Measurements from ENCODE around the gene CHID1.
A peak's percentile ranks its signal among the peaks of the same experiment; 100 is the strongest.

Gene CHID1

GRCh38 chr11:844693-845644, 65.6 kb downstream of the CHID1 start:
- peak; percentile 93 for DNase-seq

- DNase-seq = peak; percentile 40
These were observed 66.6 kb downstream of the CHID1 start for GRCh38 chr11:843818-844692.

- DNase-seq = peak; percentile 8
These were observed 67.4 kb downstream of the CHID1 start for GRCh38 chr11:843086-843734.

- DNase-seq = peak; percentile 88
These were observed 68.1 kb downstream of the CHID1 start, which contains the start of the genes POLR2L and TSPAN4 for GRCh38 chr11:842370-843002. TSS of gene POLR2L (minus strand) at chr11:842529. CDS start at chr11:842508, 21 bp downstream. TSS of gene TSPAN4 (plus strand) at chr11:842852. CDS start at chr11:850305, 7,453 bp downstream.

GRCh38 chr11:841981-842369, 68.6 kb downstream of the CHID1 start:
- peak; percentile 38 for DNase-seq

GRCh38 chr11:839875-840617, 70.6 kb downstream of the CHID1 start:
- no peak for DNase-seq

- no peak for DNase-seq
These were observed 71.4 kb downstream of the CHID1 start for GRCh38 chr11:839280-839623.

- no peak for DNase-seq
These were observed 72.0 kb downstream of the CHID1 start for GRCh38 chr11:838441-839279.

- DNase-seq = no peak
These were observed 72.7 kb downstream of the CHID1 start for GRCh38 chr11:837990-838307.

- DNase-seq = peak; percentile 61
These were observed 73.2 kb downstream of the CHID1 start for GRCh38 chr11:837189-837989.

- DNase-seq = no peak
These were observed 73.9 kb downstream of the CHID1 start for GRCh38 chr11:836700-837099.

GRCh38 chr11:836274-836673, 74.3 kb downstream of the CHID1 start:
- no peak for DNase-seq

- no peak for DNase-seq
These were observed 76.0 kb downstream of the CHID1 start for GRCh38 chr11:834371-835316.

GRCh38 chr11:833849-834311, 76.7 kb downstream of the CHID1 start:
- no peak for DNase-seq

- peak; percentile 60 for DNase-seq
These were observed 77.4 kb downstream of the CHID1 start for GRCh38 chr11:833114-833791.

- peak; percentile 59 for DNase-seq
These were observed 78.0 kb downstream of the CHID1 start, which contains the start of gene CD151 for GRCh38 chr11:832529-833113. TSS of gene CD151 (plus strand) at chr11:832952. CDS start at chr11:836070, 3,118 bp downstream.

- DNase-seq = no peak
These were observed 78.6 kb downstream of the CHID1 start for GRCh38 chr11:831961-832528.
